ENCODE measurements around the gene LMCD1. TPM values are rescaled to one million over a fixed set of nuclear protein-coding genes. Genes with fewer than 3 reads are reported as not detected.

The LMCD1 gene
- polyA plus RNA-seq, 1 experiment, result 39.1 TPM

DNA sequence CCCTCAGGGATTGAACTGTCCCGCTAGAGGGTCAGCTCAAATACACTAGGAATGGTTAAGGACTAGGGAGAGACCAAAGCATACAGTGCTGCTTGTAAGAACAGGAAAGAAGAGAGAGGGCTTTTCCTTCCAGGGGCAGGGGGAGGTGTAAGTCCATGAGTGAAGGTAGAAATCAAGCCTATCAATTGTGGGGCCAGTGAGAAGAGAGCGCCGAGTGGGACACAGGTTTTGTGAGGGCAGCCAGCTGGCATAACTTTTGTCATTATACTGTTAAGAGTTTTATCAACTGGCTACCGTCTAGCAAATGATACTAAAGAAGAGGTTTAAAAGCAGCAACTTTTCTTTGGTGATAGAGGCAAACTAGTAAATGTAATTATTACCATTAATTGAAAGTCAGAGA, 45.0 kb downstream of the LMCD1 start:
- no peak overlapping the region for H3K27ac ChIP-seq (ENCODE audit: low read depth, low read length)
- no peak overlapping the region for H3K4me3 ChIP-seq (ENCODE audit: low read depth, low read length)
- no peaks in the 10 kb centered on the region for H3K9me3 ChIP-seq (ENCODE audit: control insufficient read depth, insufficient read depth, low read length)
- no peaks in the 10 kb centered on the region for H3K27me3 ChIP-seq (ENCODE audit: control insufficient read depth, insufficient read depth, low read length)
- TF ChIP-seq, protein P1, sequence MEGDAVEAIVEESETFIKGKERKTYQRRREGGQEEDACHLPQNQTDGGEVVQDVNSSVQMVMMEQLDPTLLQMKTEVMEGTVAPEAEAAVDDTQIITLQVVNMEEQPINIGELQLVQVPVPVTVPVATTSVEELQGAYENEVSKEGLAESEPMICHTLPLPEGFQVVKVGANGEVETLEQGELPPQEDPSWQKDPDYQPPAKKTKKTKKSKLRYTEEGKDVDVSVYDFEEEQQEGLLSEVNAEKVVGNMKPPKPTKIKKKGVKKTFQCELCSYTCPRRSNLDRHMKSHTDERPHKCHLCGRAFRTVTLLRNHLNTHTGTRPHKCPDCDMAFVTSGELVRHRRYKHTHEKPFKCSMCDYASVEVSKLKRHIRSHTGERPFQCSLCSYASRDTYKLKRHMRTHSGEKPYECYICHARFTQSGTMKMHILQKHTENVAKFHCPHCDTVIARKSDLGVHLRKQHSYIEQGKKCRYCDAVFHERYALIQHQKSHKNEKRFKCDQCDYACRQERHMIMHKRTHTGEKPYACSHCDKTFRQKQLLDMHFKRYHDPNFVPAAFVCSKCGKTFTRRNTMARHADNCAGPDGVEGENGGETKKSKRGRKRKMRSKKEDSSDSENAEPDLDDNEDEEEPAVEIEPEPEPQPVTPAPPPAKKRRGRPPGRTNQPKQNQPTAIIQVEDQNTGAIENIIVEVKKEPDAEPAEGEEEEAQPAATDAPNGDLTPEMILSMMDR (IDR thresholded peaks at IDR 0.05; ENCODE audit: low read depth, low read length), result no peak
- ChIA-PET CTCF (interaction anchor here (0.6 to 0.9 kb wide), 2 partner anchors 9 to 761 kb away, joined by 3 read pairs; no protein-coding TSS in a partner anchor), POLR2A (no interaction called here)
- no peak for DNase-seq (ENCODE audit: low read depth, low spot score)

DNA sequence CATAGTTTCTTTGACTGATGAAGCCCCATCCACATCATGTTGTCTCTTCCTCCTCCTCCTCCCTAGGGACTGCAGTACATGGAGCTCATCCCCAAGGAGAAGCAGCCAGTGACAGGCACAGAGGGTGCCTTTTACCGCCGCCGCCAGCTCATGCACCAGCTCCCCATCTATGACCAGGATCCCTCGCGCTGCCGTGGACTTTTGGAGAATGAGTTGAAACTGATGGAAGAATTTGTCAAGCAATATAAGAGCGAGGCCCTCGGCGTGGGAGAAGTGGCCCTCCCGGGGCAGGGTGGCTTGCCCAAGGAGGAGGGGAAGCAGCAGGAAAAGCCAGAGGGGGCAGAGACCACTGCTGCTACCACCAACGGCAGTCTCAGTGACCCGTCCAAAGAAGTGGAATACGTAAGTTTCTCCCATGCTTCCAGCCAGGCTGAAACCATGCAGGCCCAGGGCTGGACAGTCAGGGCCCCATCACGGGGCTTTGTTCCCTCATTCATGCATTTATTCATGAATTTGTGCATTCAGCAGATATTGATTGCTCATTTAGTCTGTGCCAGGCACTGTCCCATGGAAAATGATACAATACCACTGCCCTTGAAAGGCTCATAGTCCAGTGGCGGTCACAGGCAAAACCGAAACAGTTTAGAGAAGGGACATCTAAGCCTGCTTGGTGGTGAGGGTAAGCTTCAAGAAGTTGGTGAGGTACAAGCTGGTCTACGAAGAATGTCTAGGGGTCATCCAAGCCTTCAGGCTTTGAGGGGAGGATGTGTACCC, 47.1 kb downstream of the LMCD1 start:
- no peak overlapping the region for H3K27ac ChIP-seq (ENCODE audit: low read depth, low read length)
- H3K4me3 ChIP-seq (ENCODE audit: low read depth, low read length), result no peak overlapping the region
- TF ChIP-seq, protein P1 (IDR thresholded peaks at IDR 0.05; ENCODE audit: low read depth, low read length), result no peak
- DNase-seq (ENCODE audit: low read depth, low spot score), result no peak
- no peaks in the 10 kb centered on the region for H3K9me3 ChIP-seq (ENCODE audit: control insufficient read depth, insufficient read depth, low read length)
- CTCF ChIA-PET, result no interaction called here
- no peaks in the 10 kb centered on the region for H3K27me3 ChIP-seq (ENCODE audit: control insufficient read depth, insufficient read depth, low read length)
- POLR2A ChIA-PET, result no interaction called here

DNA sequence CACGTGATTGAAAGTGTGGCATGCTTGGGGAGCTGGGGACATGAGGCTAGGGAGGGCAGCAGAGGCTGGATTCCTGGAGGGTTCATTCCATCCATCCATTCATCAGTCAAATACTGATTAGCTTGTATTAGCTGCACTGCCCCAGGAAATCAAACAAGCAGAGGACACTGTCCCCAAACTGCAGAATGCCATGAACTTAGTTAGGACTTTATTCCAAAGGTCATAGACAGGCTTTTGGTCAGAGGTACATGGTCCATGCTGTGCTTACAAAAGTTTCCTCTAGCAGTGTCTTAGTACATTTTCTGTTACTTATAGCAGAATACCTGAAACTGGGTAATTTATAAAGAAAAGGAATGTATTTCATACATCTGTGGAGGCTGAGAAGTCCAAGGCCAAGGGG, 47.7 kb downstream of the LMCD1 start:
- no peak for DNase-seq (ENCODE audit: low read depth, low spot score)
- Histone ChIP-seq H3K27me3 (ENCODE audit: control insufficient read depth, insufficient read depth, low read length) (no peaks in the 10 kb centered on the region), H3K9me3 (ENCODE audit: control insufficient read depth, insufficient read depth, low read length) (no peaks in the 10 kb centered on the region), H3K27ac (ENCODE audit: low read depth, low read length) (no peak overlapping the region), H3K4me3 (ENCODE audit: low read depth, low read length) (no peak overlapping the region)
- ChIA-PET POLR2A (no interaction called here), CTCF (no interaction called here)
- TF ChIP-seq, protein P1 (IDR thresholded peaks at IDR 0.05; ENCODE audit: low read depth, low read length), result no peak

DNA sequence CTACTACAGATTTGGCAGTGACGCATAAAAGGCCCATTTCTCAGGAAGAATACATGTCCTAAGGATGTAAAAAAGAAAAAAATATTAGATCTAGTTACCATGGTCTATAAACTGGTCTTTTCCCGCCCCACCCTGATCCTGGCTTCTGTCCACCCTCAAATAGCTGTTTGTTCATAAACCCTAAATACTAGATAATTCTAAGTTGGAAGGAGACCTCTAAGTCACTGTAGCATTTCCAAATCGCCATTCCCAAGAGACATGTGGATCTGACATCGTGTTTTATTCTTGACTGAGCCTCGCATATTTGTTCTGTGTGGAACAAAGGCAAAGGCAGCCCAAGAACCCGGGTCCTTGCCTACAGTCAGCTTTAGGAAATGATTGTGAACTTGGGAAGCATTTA, 49.0 kb downstream of the LMCD1 start:
- no peak for DNase-seq (ENCODE audit: low read depth, low spot score)
- Histone ChIP-seq H3K4me3 (ENCODE audit: low read depth, low read length) (no peak overlapping the region), H3K27me3 (ENCODE audit: control insufficient read depth, insufficient read depth, low read length) (no peaks in the 10 kb centered on the region), H3K9me3 (ENCODE audit: control insufficient read depth, insufficient read depth, low read length) (no peaks in the 10 kb centered on the region), H3K27ac (ENCODE audit: low read depth, low read length) (no peak overlapping the region)
- ChIA-PET CTCF (interaction anchor here (1.3 kb wide), 1 partner anchor 109 kb away, joined by 4 read pairs; no protein-coding TSS in a partner anchor), POLR2A (no interaction called here)
- TF ChIP-seq, protein P1 (IDR thresholded peaks at IDR 0.05; ENCODE audit: low read depth, low read length), result no peak

DNA sequence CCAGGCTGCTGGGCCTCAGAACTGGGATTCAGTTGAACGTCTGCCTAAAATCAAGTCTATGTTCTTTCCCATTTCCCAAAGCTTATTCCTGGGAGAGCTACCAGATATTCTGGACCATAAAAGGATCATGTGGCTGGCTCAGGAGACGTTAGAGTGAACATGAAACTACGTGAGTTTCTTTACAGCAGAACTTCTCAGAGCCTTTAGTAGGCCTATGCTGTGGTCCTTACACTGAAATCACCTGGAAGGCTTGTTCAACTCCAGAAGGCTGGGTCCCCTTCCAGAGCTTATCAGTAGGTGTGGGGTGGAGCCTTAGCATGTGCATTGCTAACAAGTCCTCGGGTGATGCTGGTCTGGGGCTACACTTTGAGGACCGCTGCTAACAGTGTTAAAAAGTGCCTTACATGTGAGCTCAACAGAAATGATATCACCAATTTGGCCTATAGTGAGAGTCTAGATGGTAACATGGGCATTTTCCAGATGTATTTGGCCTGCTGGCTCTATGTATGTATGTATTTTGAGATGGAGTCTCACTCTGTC, 50.7 kb downstream of the LMCD1 start:
- no peak overlapping the region for H3K4me3 ChIP-seq (ENCODE audit: low read depth, low read length)
- TF ChIP-seq, protein P1 (IDR thresholded peaks at IDR 0.05; ENCODE audit: low read depth, low read length), result no peak
- no peaks in the 10 kb centered on the region for H3K27me3 ChIP-seq (ENCODE audit: control insufficient read depth, insufficient read depth, low read length)
- ChIA-PET POLR2A (no interaction called here), CTCF (no interaction called here)
- DNase-seq (ENCODE audit: low read depth, low spot score), result no peak
- H3K9me3 ChIP-seq (ENCODE audit: control insufficient read depth, insufficient read depth, low read length), result no peaks in the 10 kb centered on the region
- H3K27ac ChIP-seq (ENCODE audit: low read depth, low read length), result no peak overlapping the region
